Measurements from ENCODE around the gene RNF113B. TPM values are rescaled to one million over a fixed set of nuclear protein-coding genes. Genes with fewer than 3 reads are reported as not detected.

RNF113B gene
- total RNA-seq, 1 donor from 2014 or later, result not detected

DNA sequence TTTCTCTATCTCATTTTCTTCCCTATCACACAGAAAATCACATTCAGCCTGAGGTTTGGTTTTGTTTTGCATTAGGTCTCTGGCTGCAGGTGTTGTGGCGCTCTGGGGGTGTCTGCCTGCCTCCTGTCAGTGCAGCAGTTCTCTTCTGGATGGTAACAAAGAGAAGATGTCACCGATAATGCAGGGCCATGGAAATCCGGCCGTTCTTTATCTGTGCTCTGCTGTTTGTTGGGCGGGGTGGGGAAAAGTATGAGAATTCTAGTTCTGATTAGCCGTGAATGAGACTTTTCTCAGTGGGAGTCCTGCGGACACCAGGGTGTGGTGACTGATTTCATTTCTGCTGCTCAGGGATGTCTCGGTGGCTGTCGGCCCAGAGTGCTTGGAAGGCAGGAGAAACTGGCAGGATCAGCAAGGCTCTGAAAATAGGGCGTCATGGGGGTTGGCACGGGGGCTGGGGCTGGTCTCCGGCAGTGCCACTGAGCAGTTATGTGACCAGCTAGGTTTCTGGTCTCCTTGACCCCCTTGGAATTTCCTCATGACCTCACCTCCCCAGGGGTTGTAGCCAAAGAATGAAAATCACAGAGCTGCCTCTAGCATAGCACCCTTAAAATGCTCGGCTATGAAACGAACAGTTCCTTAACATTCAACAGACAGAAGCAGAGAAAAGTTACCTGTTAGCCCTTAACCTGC is 5.0 kb downstream of the RNF113B start:
- TF ChIP-seq, protein P1, sequence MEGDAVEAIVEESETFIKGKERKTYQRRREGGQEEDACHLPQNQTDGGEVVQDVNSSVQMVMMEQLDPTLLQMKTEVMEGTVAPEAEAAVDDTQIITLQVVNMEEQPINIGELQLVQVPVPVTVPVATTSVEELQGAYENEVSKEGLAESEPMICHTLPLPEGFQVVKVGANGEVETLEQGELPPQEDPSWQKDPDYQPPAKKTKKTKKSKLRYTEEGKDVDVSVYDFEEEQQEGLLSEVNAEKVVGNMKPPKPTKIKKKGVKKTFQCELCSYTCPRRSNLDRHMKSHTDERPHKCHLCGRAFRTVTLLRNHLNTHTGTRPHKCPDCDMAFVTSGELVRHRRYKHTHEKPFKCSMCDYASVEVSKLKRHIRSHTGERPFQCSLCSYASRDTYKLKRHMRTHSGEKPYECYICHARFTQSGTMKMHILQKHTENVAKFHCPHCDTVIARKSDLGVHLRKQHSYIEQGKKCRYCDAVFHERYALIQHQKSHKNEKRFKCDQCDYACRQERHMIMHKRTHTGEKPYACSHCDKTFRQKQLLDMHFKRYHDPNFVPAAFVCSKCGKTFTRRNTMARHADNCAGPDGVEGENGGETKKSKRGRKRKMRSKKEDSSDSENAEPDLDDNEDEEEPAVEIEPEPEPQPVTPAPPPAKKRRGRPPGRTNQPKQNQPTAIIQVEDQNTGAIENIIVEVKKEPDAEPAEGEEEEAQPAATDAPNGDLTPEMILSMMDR (IDR thresholded peaks at IDR 0.05), result no peak
- intact Hi-C loops (cut with micrococcal nuclease), result no loop called here
- H3K9me3 Mint-ChIP-seq, result no peaks in the 10 kb centered on the region
- H3K4me3 Mint-ChIP-seq, result no peak overlapping the region
- H3K27ac Mint-ChIP-seq, result no peak overlapping the region
- no peak for DNase-seq
- no peaks in the 10 kb centered on the region for H3K36me3 Mint-ChIP-seq (ENCODE audit: low read depth)
- ATAC-seq (ENCODE audit: low read depth), result no peak
- ChIA-PET CTCF (no interaction called here), POLR2A (no interaction called here)
- H3K27me3 Mint-ChIP-seq, result peaks cover 11% of the 10 kb centered on the region
- H3K4me1 Mint-ChIP-seq, result no peaks in the 10 kb centered on the region

DNA sequence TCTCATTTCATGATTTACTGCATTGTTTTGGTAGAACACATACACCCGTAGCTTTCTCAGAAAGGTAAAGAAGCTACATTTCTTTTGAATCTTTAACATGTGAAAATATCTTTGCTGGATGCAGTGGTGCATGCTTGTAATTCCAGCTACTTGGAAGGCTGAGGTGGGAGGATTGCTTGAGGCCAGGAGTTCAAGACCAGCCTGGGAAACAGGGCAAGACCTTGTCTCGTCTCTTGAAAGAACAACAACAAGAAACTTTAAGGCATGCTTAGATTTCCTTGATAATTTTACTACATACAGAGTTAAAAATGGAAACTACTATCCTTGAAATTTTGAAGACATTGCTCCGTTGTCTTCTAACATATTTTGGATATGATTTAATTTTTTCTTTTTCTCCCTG is 7.7 kb downstream of the RNF113B start:
- no peak for ATAC-seq (ENCODE audit: low read depth)
- Mint-ChIP-seq H3K27me3 (peaks cover 11% of the 10 kb centered on the region), H3K36me3 (ENCODE audit: low read depth) (no peaks in the 10 kb centered on the region), H3K27ac (no peak overlapping the region), H3K4me1 (no peaks in the 10 kb centered on the region), H3K9me3 (no peaks in the 10 kb centered on the region), H3K4me3 (no peak overlapping the region)
- POLR2A ChIA-PET, result no interaction called here
- intact Hi-C loops (cut with micrococcal nuclease), result no loop called here
- TF ChIP-seq, protein P1 (IDR thresholded peaks at IDR 0.05), result no peak
- DNase-seq, result no peak
- CTCF ChIA-PET, result no interaction called here

DNA sequence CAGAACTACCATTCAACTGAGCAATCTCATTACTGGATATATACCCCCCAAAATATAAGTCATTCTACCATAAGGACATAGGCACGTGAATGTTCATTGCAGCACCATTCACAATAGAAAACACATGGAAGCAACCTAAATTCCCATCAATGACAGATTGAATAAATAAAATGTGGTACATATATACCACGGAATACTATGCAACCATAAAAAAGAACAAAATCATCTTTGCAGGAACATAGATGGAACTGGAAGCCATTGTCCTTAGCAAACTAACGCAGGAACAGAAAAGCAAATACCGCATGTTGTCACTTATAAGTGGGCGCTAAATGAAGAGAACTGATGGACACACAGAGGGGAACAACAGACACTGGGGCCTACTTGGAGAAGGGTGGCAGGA is 14.1 kb downstream of the RNF113B start:
- ChIA-PET CTCF (no interaction called here), POLR2A (no interaction called here)
- TF ChIP-seq, protein P1 (IDR thresholded peaks at IDR 0.05), result no peak
- ATAC-seq (ENCODE audit: low read depth) (no peak), DNase-seq (no peak)
- no peaks in the 10 kb centered on the region for H3K9me3 Mint-ChIP-seq
- no peak overlapping the region for H3K4me3 Mint-ChIP-seq
- intact Hi-C loops (cut with micrococcal nuclease), result no loop called here
- H3K4me1 Mint-ChIP-seq, result no peaks in the 10 kb centered on the region
- H3K27ac Mint-ChIP-seq, result no peak overlapping the region
- no peaks in the 10 kb centered on the region for H3K27me3 Mint-ChIP-seq
- H3K36me3 Mint-ChIP-seq (ENCODE audit: low read depth), result no peaks in the 10 kb centered on the region

DNA sequence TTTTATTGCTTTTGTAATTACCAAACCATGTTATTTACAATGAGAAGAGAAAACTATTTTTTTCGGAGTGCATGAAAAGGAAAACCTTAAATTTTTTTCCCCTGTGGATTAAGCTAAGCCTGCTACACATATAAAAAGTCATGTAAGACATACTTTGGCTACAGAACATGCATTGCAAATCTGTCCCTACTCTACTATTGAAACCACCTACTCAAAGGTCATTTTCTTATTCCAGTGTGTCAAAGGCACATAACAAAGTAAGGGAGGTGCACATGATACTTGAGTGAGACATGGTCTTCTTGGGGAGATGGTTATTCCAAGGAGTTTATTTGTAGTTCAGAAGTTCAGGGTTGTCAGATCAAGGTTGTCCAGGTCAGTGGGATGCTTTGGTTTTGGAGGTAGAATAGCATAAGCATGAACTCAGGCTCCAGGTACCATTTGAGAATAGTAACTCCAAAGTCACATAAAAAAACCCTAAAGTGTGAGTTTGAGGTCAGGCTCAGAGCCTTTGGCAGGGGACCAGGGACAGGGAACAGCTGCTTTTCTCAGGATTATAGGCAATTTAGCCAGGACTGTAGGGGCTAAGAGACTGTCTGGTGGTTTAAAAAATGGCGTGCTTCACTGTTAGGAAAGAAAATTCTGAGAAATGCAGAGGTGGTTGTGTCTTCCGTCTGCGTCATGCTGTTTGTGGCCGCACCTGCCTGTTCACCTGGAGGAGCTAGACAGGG is 18.7 kb downstream of the RNF113B start:
- intact Hi-C loops (cut with micrococcal nuclease), result no loop called here
- TF ChIP-seq, protein P1 (IDR thresholded peaks at IDR 0.05), result no peak
- ChIA-PET CTCF (no interaction called here), POLR2A (no interaction called here)
- no peak for DNase-seq
- Mint-ChIP-seq H3K9me3 (no peaks in the 10 kb centered on the region), H3K4me1 (no peaks in the 10 kb centered on the region), H3K27ac (no peak overlapping the region), H3K36me3 (ENCODE audit: low read depth) (no peaks in the 10 kb centered on the region), H3K4me3 (no peak overlapping the region), H3K27me3 (no peaks in the 10 kb centered on the region)
- no peak for ATAC-seq (ENCODE audit: low read depth)

DNA sequence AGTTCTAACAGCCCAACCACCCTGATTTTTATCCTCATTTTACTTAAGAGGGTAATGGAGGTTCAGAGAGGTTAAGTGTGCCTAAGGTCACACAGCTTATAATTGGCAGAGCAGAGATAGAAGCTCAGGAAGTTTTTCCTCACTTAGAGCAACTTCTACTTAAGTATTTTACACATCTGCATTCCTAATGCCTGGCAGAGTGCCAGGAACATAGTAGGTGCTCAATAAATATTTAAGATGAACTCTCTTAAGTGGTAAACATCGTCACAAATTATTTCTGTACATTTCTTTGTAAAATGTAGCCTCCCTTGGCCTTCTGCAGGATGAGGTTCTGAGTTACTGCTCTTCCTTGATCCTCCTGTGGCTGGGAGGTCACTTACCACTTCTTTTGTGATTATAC is 19.5 kb downstream of the RNF113B start:
- Mint-ChIP-seq H3K4me1 (no peaks in the 10 kb centered on the region), H3K4me3 (no peak overlapping the region), H3K9me3 (no peaks in the 10 kb centered on the region), H3K27ac (no peak overlapping the region), H3K36me3 (ENCODE audit: low read depth) (no peaks in the 10 kb centered on the region), H3K27me3 (peaks cover 4% of the 10 kb centered on the region)
- intact Hi-C loops (cut with micrococcal nuclease), result no loop called here
- CTCF ChIA-PET, result no interaction called here
- TF ChIP-seq, protein P1 (IDR thresholded peaks at IDR 0.05), result no peak
- no peak for DNase-seq
- ATAC-seq (ENCODE audit: low read depth), result no peak
- POLR2A ChIA-PET, result no interaction called here

Data from activated B cell treated with CpG ODN at 0.5 μM for 24 hours (primary cell).